ENCODE results near the gene CPSF4L. TPM values are rescaled to one million over a fixed set of nuclear protein-coding genes. Genes with fewer than 3 reads are reported as not detected.
A peak's percentile ranks its signal among the peaks of the same experiment; 100 is the strongest.
"Not testable (repeated sequence)": the region's sequence is repeated elsewhere in the genome, so short reads cannot be mapped to it uniquely, and the experiment has no call there.

CPSF4L gene, protein sequence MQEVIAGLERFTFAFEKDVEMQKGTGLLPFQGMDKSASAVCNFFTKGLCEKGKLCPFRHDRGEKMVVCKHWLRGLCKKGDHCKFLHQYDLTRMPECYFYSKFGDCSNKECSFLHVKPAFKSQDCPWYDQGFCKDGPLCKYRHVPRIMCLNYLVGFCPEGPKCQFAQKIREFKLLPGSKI
- not detected in 2 replicates for total RNA-seq

DNA sequence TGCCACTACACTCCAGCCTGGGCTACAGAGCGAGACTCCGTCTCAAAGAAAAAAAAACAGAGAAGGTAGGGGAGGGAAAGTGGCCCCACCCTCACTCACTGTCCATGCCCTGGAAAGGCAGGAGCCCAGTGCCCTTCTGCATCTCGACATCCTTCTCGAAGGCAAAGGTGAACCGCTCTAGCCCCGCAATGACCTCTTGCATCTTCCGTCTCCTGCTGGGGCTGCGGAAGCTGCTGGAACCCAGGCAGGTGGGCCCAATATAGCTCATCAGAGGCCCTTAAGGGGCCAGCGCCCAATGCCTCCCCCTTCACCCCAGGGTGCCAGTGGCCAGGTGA lies at the start of gene CPSF4L:
Gene CPSF4L, minus strand, starts transcription at position 264 of the 335 bp plus-strand sequence. Its CDS starts 62 bp downstream, at position 202.
- H3K36me3 Mint-ChIP-seq (ENCODE audit: low read depth), result no peaks in the 10 kb centered on the region
- H3K9me3 Mint-ChIP-seq, result no peaks in the 10 kb centered on the region
- no peaks in the 10 kb centered on the region for H3K4me1 Mint-ChIP-seq (ENCODE audit: low read depth)
- H3K27me3 Mint-ChIP-seq (ENCODE audit: low read depth), result no peaks in the 10 kb centered on the region
- H3K27ac Mint-ChIP-seq, result no peak within 1 kb of the TSS
- intact Hi-C loops (cut with micrococcal nuclease), result no loop called here
- no peak for DNase-seq (ENCODE audit: low spot score)
- no peak within 1 kb of the TSS for H3K4me3 Mint-ChIP-seq (ENCODE audit: low read depth)

DNA sequence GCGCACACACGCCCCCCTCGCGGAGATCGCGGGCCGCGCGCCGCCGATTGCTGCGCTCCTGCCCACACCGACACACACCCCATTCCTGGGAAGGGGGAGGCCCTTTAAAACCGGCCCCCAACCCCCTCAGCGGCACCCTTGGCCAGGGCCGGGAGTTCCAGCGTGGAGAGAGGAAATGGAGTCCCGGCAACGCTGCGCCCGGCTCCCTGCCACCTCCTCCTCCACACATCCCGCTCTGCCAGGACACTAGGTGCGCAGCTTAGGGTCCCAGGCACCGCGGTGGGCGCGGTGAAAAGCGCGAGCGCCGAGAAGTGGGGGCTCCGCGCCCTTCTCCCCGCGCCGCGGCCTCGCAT lies 49.7 kb upstream of the CPSF4L start:
- no peaks in the 10 kb centered on the region for H3K36me3 Mint-ChIP-seq (ENCODE audit: low read depth)
- H3K9me3 Mint-ChIP-seq, result no peaks in the 10 kb centered on the region
- no peak overlapping the region for H3K27ac Mint-ChIP-seq
- peaks cover 17% of the 10 kb centered on the region for H3K27me3 Mint-ChIP-seq (ENCODE audit: low read depth)
- H3K4me1 Mint-ChIP-seq (ENCODE audit: low read depth), result peaks cover 6% of the 10 kb centered on the region
- intact Hi-C loops (cut with micrococcal nuclease), result loop anchor here (5.0 to 10.0 kb wide), 4 partner anchors 61 to 891 kb away; partner anchors contain the start of genes COG1 and RPL38
- peak overlapping the region; percentile 82 for H3K4me3 Mint-ChIP-seq (ENCODE audit: low read depth)
- peak; percentile 18 for DNase-seq (ENCODE audit: low spot score)

DNA sequence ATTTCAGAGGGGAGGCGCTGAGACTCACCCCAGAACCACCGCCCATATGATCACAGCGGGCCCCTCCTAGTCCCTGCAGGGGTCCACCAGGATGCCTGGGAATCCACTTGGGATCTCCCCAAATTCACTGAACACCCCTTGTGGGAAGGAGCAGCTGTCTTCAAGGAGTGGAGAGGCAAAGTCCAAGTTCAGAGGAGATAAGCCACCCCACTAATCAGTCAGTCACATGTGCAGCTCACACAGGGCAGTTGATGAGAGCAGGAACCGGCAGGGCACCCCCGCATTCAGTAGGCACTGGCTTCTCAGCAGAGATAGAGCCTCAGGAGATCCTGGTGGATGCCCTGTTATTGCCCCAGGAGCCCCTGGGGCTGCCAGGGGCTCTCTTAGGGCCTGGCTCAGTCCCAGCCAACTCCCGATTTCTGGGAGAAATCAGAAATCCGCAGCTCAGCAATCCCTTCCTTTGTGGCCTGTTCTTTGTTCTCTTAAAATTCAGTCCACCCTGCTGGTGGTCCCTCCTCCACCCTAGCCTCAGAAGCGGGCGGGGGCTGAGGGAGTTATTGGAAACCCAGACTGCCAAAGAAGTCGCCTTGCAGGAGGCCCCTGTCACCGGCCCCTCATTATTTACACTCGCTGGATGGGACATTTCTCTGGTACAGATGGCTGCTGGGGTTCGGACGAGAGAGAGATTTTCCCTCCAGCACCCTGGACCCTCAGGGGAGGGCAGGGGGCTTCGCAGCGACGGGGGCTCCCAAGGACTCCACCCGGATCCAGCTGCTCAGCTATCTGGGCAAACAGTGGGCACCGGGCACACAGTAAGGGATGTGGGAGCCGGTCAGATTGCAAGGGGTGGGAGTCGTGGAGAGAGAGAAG lies 48.3 kb upstream of the CPSF4L start:
- intact Hi-C loops (cut with micrococcal nuclease), result loop anchor here (5.0 to 10.0 kb wide), 4 partner anchors 62 to 892 kb away; partner anchors contain the start of genes COG1 and RPL38
- DNase-seq (ENCODE audit: low spot score), result no peak
- Mint-ChIP-seq H3K27me3 (ENCODE audit: low read depth) (peaks cover 13% of the 10 kb centered on the region), H3K36me3 (ENCODE audit: low read depth) (no peaks in the 10 kb centered on the region), H3K9me3 (no peaks in the 10 kb centered on the region), H3K4me3 (ENCODE audit: low read depth) (peak overlapping the region; percentile 75), H3K27ac (no peak overlapping the region), H3K4me1 (ENCODE audit: low read depth) (peaks cover 6% of the 10 kb centered on the region)

DNA sequence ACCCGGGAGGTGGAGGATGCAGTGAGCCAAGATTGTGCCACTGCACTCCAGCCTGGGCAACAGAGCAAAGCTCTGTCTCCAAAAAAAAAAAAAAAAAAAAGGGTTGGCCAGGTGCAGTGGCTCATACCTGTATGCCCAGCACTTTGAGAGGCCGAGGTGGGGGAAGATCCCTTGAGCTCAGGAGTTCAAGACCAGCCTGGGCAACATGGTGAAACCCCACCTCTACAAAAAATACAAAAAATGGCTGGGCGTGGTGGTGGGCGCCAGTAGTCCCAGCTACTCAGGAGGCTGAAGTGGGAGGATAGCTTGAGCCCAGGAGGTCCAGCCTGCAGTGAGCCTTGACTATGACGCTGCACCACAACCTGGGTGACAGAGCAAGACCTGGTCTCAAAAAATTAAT lies 47.3 kb upstream of the CPSF4L start:
- H3K9me3 Mint-ChIP-seq; H3K36me3 Mint-ChIP-seq (ENCODE audit: low read depth); H3K27ac Mint-ChIP-seq; intact Hi-C loops (cut with micrococcal nuclease); H3K4me1 Mint-ChIP-seq (ENCODE audit: low read depth); H3K4me3 Mint-ChIP-seq (ENCODE audit: low read depth); DNase-seq (ENCODE audit: low spot score): not testable (repeated sequence)
- H3K27me3 Mint-ChIP-seq (ENCODE audit: low read depth), result peaks cover 12% of the 10 kb centered on the region

DNA sequence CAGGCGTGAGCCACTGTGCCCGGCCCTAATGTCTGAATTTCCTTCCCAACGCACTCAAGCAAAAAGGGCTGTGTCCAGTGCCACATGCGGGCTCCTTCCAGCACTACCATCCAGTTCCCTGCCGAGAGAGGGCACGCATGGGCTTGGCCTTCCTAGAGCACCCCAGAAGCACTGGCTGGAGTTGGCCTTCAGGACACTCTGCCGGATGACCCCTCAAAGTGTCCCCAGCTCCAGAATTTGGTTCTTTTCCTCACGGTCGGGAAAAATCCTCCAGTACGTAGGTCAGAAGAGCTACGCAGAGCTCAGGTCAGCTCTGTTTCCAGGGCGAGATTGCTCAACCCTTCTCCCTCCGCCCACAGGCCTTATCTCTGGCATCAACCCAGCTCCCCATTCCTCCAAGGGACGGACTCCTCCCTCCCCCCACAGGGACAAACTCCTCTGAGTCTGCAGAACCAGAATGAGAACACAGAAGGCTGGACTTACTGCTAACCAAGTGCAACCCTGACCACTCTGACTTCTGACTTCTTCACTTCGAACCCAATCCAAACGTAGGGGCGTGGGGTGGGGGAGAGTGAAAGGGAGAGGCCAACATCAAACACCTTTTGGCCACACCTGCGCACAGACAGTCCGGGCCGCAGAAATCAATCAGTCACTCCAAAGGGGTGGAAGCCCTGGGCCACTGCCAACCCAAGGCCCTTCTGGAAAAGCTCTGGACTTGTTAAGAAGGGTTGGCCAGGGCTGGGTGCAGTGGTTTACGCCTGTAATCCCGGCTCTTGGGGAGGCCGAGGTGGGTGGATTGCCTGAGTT lies 46.5 kb upstream of the CPSF4L start:
- H3K36me3 Mint-ChIP-seq (ENCODE audit: low read depth), result no peaks in the 10 kb centered on the region
- no peak overlapping the region for H3K4me3 Mint-ChIP-seq (ENCODE audit: low read depth)
- H3K9me3 Mint-ChIP-seq, result no peaks in the 10 kb centered on the region
- no peak for DNase-seq (ENCODE audit: low spot score)
- intact Hi-C loops (cut with micrococcal nuclease), result no loop called here
- peaks cover 8% of the 10 kb centered on the region for H3K27me3 Mint-ChIP-seq (ENCODE audit: low read depth)
- H3K4me1 Mint-ChIP-seq (ENCODE audit: low read depth), result peaks cover 4% of the 10 kb centered on the region
- H3K27ac Mint-ChIP-seq, result no peak overlapping the region

DNA sequence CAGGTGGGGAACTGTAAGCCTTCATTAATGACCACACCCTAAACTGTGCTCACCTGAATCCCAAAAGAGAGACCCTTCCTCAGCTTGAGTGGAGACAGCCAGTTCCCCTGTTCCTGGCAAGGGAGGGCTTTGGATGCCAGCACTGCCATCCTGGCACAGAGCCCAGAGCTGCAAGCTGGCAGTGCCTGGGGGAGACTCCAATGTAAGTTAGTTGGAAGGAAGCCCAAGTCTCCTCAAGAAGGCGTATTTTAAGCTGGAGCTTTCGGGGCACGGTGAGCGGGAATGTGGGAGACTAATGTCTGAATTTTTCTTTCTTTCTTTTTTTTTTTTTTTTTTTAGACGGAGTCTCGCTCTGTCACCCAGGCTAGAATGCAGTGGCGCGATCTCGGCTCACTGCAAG lies 45.5 kb upstream of the CPSF4L start:
- DNase-seq (ENCODE audit: low spot score), result no peak
- Mint-ChIP-seq H3K4me1 (ENCODE audit: low read depth) (peaks cover 4% of the 10 kb centered on the region), H3K27ac (no peak overlapping the region), H3K9me3 (no peaks in the 10 kb centered on the region), H3K36me3 (ENCODE audit: low read depth) (no peaks in the 10 kb centered on the region), H3K4me3 (ENCODE audit: low read depth) (no peak overlapping the region), H3K27me3 (ENCODE audit: low read depth) (peaks cover 8% of the 10 kb centered on the region)
- intact Hi-C loops (cut with micrococcal nuclease), result no loop called here

DNA sequence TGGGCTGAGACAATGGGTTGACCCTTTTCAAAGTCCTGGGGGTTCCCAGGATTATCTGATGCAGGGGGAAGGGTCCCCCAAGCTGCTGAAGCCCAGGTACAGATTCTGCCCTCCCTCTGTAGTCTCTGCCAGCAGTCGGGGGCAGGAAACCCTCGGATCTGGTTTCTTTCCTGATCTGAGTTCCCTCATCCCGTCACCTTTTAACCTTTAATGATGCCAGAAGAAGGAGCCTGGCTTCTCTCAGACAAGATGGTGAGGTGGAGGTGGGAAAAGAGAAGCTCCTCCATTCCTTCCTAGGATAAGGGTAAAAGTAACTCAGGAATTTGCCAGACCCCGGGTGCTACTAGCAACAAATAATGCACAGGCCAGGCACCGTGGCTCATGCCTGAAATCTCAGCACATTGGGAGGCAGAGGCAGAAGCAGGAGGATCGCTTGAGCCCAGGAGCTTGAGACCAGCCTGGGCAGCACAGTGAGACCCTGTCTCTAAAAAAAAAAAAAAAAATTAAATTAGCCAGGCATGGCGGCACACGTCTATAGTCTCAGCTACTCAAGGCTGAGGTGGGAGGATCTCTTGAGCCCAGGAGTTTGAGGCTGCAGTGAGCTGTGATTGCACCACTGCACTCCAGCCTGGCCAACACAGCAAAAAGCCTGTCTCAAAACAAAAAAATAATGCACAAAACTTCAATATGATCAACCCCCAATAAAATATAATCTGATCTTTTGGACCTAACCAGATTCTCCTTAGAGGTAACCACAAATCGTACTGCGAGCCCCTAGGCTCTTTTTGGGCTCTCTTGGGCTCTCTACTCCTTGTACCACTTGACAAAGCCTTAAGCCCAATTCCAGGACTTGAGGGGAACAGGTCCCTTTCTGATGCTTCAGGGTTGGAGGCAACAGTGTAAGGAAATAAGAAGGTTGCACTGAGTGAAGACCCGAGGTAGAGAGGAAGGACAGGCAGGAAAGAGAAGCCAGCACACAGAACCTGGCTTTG lies 44.5 kb upstream of the CPSF4L start:
- no peak overlapping the region for H3K27ac Mint-ChIP-seq
- no peaks in the 10 kb centered on the region for H3K9me3 Mint-ChIP-seq
- no peaks in the 10 kb centered on the region for H3K36me3 Mint-ChIP-seq (ENCODE audit: low read depth)
- no peak for DNase-seq (ENCODE audit: low spot score)
- H3K4me1 Mint-ChIP-seq (ENCODE audit: low read depth), result peaks cover 4% of the 10 kb centered on the region
- H3K4me3 Mint-ChIP-seq (ENCODE audit: low read depth), result no peak overlapping the region
- H3K27me3 Mint-ChIP-seq (ENCODE audit: low read depth), result peaks cover 8% of the 10 kb centered on the region
- intact Hi-C loops (cut with micrococcal nuclease), result no loop called here

DNA sequence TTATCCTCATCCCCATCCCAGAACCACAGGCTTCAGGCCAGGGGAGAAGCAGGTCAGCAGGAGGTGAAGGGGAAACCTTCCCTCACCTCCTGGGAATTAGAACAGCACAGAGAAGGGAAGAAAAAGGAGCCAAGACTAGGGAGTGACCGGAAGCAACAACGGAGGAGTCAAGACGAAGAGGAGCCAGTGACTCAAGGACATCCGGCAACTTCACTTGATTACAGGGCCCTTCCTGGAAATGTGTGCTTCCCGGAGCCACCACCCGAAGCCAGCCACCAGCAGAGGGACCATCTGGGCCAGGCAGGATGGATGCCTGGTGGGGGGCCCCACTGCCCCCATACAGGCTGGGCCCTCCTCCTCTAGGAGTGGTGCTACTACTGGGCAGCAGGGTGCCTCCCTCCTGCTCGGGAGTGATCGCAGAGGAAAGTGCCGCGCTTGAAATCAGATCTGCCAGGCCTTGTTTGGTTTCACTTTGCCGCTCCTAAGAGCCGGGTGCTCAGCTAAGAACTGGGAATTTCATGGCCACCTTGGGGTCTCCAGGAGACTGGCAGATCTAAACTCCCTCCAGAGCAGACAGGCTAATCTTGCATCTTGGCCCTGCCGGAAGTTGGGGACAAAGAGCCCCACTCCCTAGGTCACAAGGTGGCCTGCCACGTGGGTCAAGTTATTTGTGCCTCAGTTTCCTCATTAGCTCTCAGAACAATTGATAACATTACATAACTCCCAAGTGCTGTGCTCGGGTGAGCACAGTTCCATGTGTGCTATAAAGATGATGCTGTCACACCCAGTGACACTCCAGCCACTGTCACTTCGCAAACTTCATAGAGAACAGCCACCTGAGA lies 43.5 kb upstream of the CPSF4L start:
- peaks cover 2% of the 10 kb centered on the region for H3K4me1 Mint-ChIP-seq (ENCODE audit: low read depth)
- no peak overlapping the region for H3K27ac Mint-ChIP-seq
- H3K4me3 Mint-ChIP-seq (ENCODE audit: low read depth), result no peak overlapping the region
- no peaks in the 10 kb centered on the region for H3K36me3 Mint-ChIP-seq (ENCODE audit: low read depth)
- H3K27me3 Mint-ChIP-seq (ENCODE audit: low read depth), result peaks cover 6% of the 10 kb centered on the region
- no peak for DNase-seq (ENCODE audit: low spot score)
- intact Hi-C loops (cut with micrococcal nuclease), result no loop called here
- no peaks in the 10 kb centered on the region for H3K9me3 Mint-ChIP-seq

DNA sequence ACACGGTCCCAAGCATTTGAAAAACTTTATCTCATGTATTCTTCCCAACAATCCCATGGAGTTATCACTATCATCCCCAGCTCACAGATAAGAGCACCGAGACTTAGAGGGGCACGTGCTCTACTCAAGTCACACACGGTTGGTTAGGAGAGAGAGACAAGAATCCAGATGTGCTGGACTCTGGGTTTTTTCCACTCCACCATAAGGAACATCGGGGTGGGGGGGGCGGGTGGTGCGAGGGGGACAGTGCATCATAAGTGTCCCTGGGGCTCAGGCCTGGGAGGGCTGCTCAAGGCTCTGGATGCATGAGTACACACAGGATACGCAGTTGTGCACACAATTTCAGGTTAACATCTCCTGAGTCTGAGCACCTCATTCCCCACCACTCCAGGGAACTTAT lies 42.8 kb upstream of the CPSF4L start:
- Mint-ChIP-seq H3K27ac (no peak overlapping the region), H3K27me3 (ENCODE audit: low read depth) (peaks cover 5% of the 10 kb centered on the region), H3K4me3 (ENCODE audit: low read depth) (no peak overlapping the region), H3K9me3 (no peaks in the 10 kb centered on the region), H3K36me3 (ENCODE audit: low read depth) (no peaks in the 10 kb centered on the region), H3K4me1 (ENCODE audit: low read depth) (no peaks in the 10 kb centered on the region)
- DNase-seq (ENCODE audit: low spot score), result no peak
- intact Hi-C loops (cut with micrococcal nuclease), result no loop called here

DNA sequence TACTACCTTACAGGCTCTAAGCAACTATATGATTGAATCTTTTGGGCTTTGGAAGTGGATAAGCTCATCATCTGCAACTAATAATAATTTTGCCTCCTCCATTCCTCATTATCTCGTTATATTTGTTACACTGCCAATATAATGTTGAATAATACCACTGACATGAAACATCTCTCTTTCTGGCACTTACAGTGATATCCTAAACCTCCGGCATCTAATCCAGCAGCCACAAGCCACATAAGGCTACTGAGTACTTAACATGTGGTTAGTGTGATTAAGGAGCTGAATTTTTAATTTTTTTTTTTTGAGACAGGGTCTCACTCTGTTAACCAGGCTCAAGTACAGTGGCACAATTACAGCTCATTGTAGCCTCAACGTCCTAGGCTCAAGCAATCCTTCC lies 40.5 kb upstream of the CPSF4L start:
- no peak overlapping the region for H3K27ac Mint-ChIP-seq
- H3K36me3 Mint-ChIP-seq (ENCODE audit: low read depth), result no peaks in the 10 kb centered on the region
- H3K4me1 Mint-ChIP-seq (ENCODE audit: low read depth), result peaks cover 2% of the 10 kb centered on the region
- H3K9me3 Mint-ChIP-seq, result no peaks in the 10 kb centered on the region
- H3K4me3 Mint-ChIP-seq (ENCODE audit: low read depth), result no peak overlapping the region
- intact Hi-C loops (cut with micrococcal nuclease), result no loop called here
- no peak for DNase-seq (ENCODE audit: low spot score)
- H3K27me3 Mint-ChIP-seq (ENCODE audit: low read depth), result peaks cover 5% of the 10 kb centered on the region

DNA sequence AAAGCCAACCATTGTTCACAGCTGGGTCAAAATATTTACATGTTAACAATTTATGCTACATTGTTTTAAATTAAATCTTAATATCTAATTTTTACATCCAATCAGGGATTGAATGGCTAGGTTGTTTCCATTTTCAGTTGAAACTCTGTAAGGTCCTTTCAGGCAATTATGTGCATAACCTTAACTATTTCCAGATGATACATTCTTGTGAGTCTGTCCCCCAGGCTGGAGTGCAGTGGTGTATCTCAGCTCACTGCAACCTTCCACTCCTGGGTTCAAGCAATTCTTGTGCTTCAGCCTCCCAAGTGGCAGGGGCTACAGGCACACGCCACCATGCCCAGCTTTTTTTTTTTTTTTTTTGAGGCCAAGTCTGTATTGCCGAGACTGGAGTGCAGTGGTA lies 39.7 kb upstream of the CPSF4L start:
- DNase-seq (ENCODE audit: low spot score), result no peak
- Mint-ChIP-seq H3K9me3 (no peaks in the 10 kb centered on the region), H3K36me3 (ENCODE audit: low read depth) (no peaks in the 10 kb centered on the region), H3K27ac (no peak overlapping the region), H3K4me1 (ENCODE audit: low read depth) (peaks cover 2% of the 10 kb centered on the region), H3K4me3 (ENCODE audit: low read depth) (no peak overlapping the region), H3K27me3 (ENCODE audit: low read depth) (peaks cover 5% of the 10 kb centered on the region)
- intact Hi-C loops (cut with micrococcal nuclease), result no loop called here

Measured in activated T-helper 2 cell treated with anti-CD3 and anti-CD28 coated beads, Interferon-gamma antibody, Interleukin-2, Interleukin-4, amounts not matched to agents 10 μg/mL and 5 μg/mL and 100 μg/mL, durations not matched to agents 14 hours and 24 hours and 36 hours (primary cell).